HL-60/S4 (cell line): ENCODE results near the gene PLEKHG1.

ENCODE experiments used
- in situ Hi-C: fragments of 300-500 bp; cut with MboI; formaldehyde crosslinking; loops from 2 replicates; pipeline ENCODE4 v1.14.3; 2022; ENCODE audit warnings: low sequenced_read_pairs

The PLEKHG1 gene

GRCh38 chr6:150637266-150637665 is 37.6 kb downstream of the PLEKHG1 start:
- in situ Hi-C loops: no loop called here

DNA sequence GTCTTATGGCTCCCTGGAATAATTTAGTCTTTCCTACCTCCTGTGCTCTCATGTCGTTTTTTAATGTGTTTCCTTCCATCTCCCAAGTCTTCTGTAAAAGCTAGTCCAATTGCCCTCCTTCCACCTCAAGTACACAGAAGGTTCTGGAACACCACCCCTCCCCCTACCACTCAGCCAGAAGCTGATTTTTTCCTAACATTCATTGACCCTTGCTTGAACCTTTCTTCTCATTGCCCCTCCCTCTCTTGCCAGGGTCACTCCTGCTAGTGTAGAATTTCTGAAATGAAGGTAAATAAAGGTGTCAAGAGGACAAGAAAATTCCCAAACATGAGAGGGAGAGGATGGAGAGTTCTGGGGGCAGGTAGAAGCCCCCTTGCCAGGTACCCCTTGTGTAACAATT is 38.6 kb downstream of the PLEKHG1 start:
- in situ Hi-C loops: no loop called here

DNA sequence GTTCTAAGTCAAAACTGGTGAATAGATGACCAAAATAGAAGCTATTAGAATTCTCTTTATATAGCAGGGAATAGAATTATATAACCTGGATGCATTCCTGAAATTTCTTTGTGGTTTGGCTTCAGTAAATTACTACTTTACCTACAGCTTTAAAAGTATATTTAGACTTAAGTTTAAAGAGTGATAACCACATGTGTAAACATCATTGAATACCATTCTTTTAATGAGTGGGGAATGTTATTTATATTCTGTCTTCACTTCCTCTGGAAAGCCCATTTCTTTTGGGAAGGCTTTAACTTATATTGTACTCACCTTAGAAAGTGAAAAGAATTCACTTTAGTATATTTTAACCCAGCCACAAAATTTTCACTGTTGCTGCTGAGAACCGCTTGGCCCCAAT is 39.1 kb downstream of the PLEKHG1 start:
- in situ Hi-C loops: no loop called here

DNA sequence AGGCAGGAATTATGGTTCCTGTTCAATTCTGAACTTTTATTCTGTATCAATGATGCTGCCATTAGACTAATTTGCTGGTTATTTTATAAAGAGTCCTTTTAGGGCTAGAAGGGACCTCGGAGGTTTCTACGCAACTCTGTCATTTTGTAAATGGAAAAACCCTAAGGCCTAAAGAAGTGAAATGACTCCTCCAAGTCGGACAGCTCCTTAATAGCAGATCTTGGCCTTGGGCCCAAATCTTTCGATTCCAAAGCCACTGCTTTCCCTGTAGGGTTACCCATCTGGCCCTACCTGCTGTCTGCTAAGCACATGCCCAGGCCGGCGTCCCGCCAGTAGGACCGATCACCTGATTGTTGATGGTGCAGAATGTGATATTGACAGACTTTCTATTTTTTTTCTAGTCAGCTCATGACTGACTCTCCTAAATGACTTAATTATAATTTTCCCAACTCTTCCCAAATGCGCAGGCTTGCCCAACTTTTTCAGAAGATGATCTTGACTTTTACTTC is 40.2 kb downstream of the PLEKHG1 start:
- in situ Hi-C loops: no loop called here

DNA sequence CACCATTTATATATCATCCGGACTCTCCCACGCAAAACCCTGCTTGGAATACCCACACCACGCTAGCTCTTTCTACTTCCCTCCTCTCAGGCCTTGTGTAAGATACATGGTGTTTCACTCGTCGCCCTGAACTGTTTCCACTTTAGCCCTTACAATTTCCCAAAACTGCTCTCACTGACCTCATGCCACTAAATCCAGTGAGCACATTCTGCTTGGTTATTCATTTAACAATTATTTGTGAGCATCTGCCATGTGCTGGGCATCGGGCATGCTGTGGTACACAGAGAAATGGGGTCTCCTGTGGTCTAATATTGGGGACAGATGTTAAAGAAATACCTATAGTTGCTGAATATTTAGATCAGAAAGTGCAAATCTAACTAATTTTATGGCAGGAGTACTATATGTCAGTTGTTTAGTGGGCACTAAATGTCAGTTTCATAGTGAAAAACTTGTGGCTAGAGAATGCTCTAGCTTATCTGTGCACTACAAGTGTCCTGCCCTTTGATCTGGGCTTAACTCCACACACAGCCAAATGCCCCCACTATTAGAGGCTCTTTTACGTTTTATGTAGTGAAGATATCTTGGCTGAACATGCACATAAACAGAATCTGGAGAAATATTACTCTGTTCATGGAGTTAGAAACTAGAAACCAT is 41.0 kb downstream of the PLEKHG1 start:
- in situ Hi-C loops: no loop called here

DNA sequence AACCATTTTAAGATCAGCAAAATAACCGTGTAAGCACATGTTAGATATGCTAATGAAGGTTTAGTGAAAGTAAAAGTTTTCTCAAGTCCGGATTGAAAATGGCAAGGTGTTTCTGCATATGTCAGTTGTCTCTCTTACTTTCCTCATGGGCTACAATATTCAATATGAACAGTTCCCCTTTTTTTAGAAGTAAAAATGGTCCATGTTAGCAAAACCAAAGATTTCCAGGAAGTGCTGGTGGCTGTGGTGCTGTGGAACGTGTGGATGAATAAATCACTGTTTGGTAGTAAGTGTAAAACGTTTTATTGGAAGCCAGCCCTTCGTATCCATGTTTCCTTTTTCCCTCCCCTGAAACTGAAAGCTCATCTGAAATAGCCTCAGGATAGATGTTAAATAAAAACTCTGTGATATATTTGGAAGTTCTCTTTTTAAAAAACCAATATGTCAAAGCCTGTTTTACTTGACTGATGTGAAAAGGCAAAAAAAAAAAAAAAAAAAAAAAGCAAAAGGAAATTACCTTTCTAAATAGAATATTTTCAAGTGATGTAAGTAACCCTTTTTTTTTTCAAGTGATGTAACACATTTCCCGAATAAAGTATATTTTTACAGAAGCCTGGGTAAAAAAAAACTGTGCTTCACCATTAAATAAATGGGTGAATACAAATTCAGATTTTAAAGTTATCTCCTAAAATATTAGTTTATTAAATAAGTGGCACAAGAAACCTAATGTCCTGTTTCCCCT is 41.9 kb downstream of the PLEKHG1 start:
- in situ Hi-C loops: no loop called here

GRCh38 chr6:150646228-150646627 is 46.5 kb downstream of the PLEKHG1 start:
- in situ Hi-C loops: no loop called here

- in situ Hi-C loops: no loop called here
Measured at GRCh38 chr6:150647051-150647450, 47.4 kb downstream of the PLEKHG1 start.
